Activated CD8-positive, alpha-beta memory T cell treated with anti-CD3 and anti-CD28 coated beads for 4 hours (primary cell): ENCODE results near the gene PDE4D.
"Not testable (repeated sequence)": the region's sequence is repeated elsewhere in the genome, so short reads cannot be mapped to it uniquely, and the experiment has no call there.

Experiments
- DNase-seq, 2 donors: peaks; one replicate each; pipeline ENCODE4 v3.0.0-alpha.2; 2020; ENCODE audit warnings: low read depth in 2 of 2

PDE4D gene

DNA sequence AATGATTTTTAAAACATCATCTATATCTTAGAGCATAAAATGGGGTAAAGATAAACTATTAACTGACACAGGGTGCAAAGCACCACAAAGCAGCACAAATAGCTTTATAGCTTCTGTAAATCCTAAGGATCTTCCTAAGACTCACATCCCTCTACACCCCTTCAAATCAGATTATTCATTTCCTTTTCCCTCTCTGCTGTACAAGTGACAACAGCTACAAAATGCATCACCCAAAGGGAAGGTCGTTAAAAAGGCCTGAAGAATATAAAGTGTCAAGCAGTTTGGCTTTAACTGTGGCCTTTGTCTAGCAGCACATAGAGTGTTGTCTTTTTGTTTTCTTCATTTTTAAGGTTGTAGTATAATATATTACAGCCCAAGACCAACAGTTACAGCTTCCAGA, 422.1 kb downstream of the PDE4D start:
- DNase-seq: no peak

DNA sequence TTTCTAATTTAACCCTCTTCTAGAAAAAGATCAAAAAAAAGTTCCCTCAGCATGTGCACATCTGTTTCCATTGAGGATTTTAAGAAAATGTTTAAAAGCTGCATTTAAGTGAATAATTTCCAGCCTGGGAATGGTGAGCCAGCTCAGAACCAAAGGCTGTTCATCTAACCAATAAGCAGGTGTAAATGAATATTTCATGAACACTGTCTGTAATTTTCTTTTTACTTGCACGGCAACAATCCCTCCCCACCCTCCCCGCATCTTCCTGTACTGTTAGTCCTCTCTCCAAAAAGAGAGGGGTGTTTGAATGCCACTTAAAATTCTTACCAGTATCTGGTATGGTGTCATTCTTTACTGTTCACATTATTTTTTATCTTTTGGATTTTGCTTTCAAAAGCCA, 425.6 kb downstream of the PDE4D start:
- DNase-seq: no peak

DNA sequence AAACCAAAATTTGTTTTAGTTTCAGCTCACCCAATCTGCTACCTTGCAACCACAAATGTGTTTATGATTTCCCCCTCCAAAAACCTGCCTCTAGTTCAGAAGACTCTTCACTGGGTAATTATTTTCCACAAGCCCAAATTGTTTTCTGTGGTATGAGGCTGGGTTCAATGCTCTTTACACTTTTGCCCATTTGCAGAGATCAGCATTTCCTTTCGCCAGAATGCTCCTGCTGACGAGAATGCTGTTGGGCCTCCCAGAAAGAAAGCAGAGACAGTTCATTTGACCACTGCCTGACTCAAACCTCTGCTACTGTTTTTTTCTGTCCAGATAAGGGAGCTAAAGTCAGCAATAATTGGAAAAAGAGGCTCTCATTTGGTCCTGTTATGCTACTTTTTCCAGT, 427.3 kb downstream of the PDE4D start:
- DNase-seq: no peak

DNA sequence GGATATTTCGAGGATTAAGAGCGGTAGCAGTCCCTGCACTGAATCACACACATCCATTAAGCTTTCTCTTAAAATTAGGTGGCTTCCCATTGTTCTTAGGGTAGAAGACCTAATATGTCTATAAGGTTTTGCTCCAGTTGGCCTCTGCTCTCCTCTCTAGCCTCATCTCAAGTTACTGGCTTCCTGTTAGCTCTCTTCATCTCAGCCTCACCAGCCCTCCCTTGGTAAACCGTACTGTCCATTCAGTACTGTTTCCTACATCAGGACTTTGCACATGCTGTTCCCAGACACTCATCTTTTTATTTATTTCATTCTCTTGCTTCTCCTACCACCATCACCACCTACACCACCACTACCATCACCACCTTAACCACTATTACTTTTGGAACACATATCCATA, 428.6 kb downstream of the PDE4D start:
- no peak for DNase-seq

DNA sequence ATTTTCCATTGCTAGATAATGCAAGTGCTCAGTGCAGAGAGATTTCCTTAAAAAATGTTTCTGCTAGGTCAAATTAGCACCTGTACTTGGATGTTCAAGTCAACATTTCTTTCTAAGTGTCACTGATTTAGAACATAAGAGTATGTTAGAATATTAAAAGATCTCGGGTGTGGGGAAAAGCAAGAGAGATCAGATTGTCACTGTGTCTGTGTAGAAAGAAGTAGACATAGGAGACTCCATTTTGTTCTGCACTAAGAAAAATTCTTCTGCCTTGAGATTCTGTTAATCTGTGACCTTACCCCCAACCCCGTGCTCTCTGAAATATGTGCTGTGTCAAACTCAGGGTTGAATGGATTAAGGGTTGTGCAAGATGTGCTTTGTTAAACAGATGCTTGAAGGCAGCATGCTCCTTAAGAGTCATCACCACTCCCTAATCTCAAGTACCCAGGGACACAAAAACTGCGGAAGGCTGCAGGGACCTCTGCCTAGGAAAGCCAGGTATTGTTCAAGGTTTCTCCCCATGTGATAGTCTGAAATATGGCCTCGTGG, 429.8 kb downstream of the PDE4D start:
- DNase-seq: not testable (repeated sequence)

DNA sequence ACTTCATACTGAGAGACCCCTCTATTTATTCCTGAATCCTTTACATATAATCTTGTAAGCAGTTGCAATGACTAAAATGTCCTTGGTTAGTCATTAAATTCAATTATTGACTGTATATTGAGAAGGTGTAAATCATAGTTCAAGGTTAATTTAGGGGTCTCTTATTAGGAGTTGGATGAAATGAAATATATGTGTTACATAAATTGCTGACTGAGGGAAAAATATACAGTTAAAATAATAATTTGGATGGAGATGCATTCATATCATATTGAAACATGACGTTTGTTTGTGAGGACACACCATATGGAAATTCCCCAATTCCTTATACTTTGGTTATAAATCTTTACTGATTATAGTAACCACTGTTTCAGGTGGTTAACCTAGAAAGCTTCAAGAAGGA, 430.6 kb downstream of the PDE4D start:
- no peak for DNase-seq

DNA sequence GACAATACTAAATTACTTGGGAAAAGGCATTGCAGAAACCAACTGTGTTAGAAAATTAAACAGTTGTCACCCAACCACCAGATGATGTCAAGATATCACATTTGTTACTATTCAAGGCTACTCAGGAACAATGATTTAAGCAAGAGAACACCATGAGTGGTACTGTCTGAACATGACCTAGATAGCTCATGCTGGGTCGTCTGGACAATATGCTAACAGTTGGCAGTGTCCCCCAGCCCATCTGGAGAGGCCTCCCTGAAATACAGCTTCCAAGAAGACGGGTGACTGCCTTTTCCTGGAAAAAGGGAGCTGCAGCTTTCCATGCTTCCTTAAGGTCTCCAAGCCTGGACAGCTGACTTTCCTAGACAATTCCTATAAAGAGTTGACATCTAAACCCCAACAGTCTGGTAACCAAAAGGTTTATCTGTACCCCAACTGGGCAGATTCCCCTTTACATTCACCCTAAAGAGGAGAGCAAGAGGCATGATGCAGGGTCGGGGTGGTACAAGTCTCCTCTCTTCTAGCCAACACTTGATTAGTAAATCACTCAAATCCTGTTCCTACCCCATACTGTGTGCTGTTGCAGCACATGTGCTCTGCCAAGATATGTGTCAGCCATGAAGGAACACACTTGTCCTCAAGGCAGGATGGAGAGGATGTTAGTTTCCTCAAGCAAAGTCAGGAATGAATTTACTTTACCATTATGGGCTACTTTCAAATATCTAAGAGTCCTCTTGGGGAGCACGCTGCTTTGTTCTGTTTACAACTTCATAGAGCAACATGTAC, 433.0 kb downstream of the PDE4D start:
- DNase-seq: no peak

- DNase-seq: no peak
Measured at GRCh38 chr5:59458966-59459729, 434.4 kb downstream of the PDE4D start.

DNA sequence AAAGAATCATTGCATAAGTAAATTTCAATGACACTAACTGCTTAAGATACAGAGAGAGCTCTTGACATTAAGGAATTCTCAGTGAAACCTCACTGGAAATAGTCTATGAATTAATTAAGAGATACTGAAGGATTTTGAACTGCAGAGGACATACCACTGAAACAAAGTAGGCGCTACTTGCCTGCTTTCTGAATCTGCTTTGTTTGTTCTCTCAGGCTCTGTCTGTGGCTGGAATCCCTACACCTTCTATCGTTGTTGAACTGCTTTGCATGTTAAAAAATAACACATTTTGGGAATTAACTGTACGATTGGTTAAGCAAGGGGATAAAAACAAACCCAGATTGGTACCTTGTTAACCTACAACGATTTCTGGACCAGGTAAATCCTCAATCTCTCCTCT, 435.2 kb downstream of the PDE4D start:
- no peak for DNase-seq

DNA sequence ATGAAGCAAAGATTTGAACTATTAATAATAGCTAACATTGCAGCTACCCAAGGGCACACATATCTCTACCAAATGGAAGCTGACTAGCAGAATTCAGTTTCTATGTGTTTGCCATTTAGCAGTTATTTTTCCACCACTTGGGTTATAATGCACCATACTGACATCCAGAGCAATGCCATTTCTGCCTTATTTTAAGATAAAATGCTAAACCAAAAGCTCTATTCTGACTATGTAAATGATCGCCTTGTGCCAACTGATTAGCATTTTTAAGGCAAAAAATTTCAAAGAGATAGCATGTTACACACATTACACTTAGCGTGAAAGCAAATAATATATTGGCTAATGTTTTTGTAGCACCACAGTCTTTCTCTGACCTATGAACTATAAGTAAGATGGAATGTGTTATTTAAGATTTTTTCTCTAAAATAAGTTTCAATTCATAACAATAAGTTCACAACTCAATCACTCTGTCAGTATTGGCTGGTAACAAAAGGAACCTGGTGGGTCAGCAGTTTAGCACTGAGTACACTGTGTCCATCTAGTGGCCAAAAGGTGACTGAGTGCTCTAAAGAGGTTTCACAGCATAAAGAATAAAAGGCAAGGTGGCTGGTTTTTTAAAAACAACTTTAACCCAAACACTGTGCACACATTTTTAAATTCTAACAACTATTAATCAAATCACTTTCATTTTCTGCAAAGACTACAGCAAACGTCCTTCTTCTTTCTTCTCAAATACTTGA, 443.5 kb downstream of the PDE4D start:
- DNase-seq: no peak

DNA sequence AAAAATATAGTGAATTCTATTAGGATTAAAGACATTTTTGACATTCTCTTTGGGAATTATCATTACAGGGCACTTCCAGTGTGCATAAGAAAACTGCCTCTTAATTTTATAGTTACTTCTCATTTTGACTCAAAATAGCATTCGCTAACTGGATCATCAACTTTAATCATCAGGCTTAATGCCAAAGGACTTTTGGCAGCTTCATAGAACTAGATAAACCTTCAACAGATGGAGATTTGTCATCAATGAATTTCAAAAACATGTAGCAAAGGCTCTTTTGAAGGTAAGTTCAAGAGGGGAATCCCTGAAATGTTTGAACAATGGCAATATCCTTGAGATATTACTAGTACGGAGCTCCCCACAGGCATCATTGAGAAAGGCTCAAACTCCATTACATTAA, 447.2 kb downstream of the PDE4D start:
- no peak for DNase-seq

GRCh38 chr5:59445741-59446140, 447.8 kb downstream of the PDE4D start:
- no peak for DNase-seq

GRCh38 chr5:59439303-59439702, 454.2 kb downstream of the PDE4D start:
- no peak for DNase-seq

DNA sequence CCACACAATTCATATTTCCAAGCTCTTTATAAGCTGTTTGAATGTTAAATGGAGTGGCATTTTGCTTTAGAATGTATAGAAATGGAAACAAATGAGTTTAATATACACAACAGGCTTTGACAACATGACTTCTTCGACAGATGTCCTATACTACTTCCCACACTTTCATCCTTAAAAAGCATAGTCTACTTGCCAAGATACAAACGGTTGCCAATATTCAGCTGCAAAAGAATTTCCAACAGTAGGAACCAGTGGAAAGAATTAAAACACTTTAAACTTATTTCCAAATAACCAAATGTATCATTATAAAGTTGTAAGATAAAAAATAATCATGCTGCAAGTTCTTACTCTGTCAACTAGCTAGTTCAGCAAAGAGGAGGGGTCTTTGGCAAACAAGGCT, 456.4 kb downstream of the PDE4D start:
- DNase-seq: no peak

GRCh38 chr5:59436364-59437148, 457.0 kb downstream of the PDE4D start:
- no peak for DNase-seq

- DNase-seq: no peak
Measured at GRCh38 chr5:59433174-59433573, 460.4 kb downstream of the PDE4D start.

DNA sequence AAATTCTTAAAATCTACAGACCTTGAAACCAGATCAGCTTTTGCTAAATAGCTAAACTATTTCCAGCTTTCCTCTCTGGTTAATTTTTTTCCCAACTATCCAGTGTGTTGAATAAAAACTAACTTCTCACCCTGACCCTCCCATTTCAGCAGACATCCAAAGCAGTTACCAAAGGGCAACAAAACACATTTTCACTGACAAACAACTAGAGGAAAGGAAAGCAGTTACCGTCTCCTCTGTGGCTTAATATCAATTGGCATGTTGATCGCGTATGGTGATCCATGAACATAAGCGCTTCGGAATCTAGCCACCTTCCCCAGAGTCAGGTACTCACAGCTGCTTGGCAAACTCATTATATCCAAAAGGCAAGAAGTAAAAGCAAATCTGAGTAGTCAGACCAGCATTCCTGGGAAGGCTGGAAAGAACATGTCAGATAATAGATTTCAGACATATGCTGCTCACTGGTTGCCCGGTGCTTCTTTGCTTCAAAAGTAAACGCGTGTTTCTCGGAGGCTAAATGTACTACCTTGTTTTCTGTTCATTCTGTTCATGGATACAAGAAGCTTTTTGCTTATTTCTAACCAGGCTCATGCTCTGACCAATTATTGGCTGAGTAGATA, 463.4 kb downstream of the PDE4D start:
- DNase-seq: no peak

GRCh38 chr5:59428391-59428790, 465.1 kb downstream of the PDE4D start:
- DNase-seq: no peak

- no peak for DNase-seq
Measured at GRCh38 chr5:59424515-59424914, 469.0 kb downstream of the PDE4D start.

DNA sequence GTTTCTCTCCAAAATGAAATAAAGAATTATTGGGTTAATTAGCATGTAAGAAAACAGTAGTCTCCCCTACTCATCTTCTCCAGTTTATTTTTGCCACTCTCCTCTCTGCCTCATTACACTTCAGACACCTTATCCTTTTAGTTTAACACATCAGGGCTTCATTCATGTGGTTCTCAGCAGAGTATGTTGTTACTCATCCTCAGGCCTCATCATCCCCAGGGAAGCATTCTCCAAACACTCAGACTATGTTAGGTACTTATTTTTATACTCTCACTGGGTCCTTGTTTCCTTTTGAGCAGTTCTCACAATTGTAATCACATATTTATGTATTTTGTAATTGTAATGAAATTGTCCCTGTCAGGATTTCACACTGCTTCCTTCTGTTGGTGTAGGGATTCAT, 470.5 kb downstream of the PDE4D start:
- DNase-seq: no peak
